HEK293T (cell line): ENCODE data around the gene ASXL1.

ENCODE experiments used
- BHLHE40 ChIP-seq: fragments of 450-650 bp; IDR thresholded peaks from 2 replicates; pipeline ENCODE4 v1.6.1; 2016; ENCODE audit warnings: mild to moderate bottlenecking, moderate library complexity, borderline replicate concordance
- SP1 ChIP-seq: fragments of 450-650 bp; IDR thresholded peaks from 2 replicates; pipeline ENCODE4 v1.6.1; 2017
- TF ChIP-seq, protein P1 (sequence below): fragments of 450-650 bp; IDR thresholded peaks from 2 replicates; pipeline ENCODE4 v1.6.1; 2016

DNA sequence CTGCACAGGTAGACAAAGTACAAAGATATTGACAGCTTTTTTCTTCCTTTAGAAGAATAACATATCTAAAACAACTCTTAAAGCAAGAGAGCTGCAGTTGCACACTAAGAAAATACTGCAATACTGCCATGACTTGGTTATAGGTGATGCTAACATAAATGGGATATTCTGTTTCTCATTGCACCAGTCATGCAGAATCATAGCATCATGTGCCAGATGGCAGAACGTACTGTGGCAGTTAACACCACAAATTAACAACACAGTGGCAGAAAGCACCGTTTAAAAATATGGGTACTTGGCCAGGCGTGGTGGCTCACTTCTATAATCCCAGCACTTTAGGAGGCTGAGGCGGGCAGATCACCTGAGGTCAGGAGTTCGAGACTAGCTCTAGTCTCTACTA lies 7.4 kb downstream of the ASXL1 start:
- no peak for TF ChIP-seq BHLHE40
- TF ChIP-seq, protein P1, sequence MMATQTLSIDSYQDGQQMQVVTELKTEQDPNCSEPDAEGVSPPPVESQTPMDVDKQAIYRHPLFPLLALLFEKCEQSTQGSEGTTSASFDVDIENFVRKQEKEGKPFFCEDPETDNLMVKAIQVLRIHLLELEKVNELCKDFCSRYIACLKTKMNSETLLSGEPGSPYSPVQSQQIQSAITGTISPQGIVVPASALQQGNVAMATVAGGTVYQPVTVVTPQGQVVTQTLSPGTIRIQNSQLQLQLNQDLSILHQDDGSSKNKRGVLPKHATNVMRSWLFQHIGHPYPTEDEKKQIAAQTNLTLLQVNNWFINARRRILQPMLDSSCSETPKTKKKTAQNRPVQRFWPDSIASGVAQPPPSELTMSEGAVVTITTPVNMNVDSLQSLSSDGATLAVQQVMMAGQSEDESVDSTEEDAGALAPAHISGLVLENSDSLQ = no peak
- TF ChIP-seq SP1 = no peak
